Fibroblast of lung (primary cell): ENCODE measurements around the gene PCBP4. TPM values are rescaled to one million over a fixed set of nuclear protein-coding genes. Genes with fewer than 3 reads are reported as not detected.

Experiments
- DNase-seq, 2 donors: peaks; one replicate each; pipeline versions ENCODE4 v3.0.0 to v3.0.0-alpha.2; 2010; ENCODE audit warnings: low read depth in 2 of 2
- H2AFZ ChIP-seq: 2 replicates; pipeline ENCODE4 v1.5.1; 2012; ENCODE audit warnings: low read length, control low read depth, inconsistent platforms
- H3K27ac ChIP-seq: 2 replicates; pipeline ENCODE4 v1.5.1; 2011; ENCODE audit warnings: low read length, control low read depth; ENCODE audit not compliant: insufficient read depth
- H3K27me3 ChIP-seq: 2 replicates; pipeline ENCODE4 v1.5.1; 2011; ENCODE audit warnings: mild to moderate bottlenecking, low read length; ENCODE audit not compliant: control insufficient read depth, insufficient read depth
- H3K36me3 ChIP-seq: 2 replicates; pipeline ENCODE4 v1.5.1; 2011; ENCODE audit warnings: low read length; ENCODE audit not compliant: control insufficient read depth, insufficient read depth
- H3K4me1 ChIP-seq: 2 replicates; pipeline ENCODE4 v1.5.1; 2011; ENCODE audit warnings: low read length; ENCODE audit not compliant: control insufficient read depth, insufficient read depth; ENCODE audit errors: extremely low read depth
- H3K4me2 ChIP-seq: 2 replicates; pipeline ENCODE4 v1.5.1; 2011; ENCODE audit warnings: low read length, control low read depth; ENCODE audit not compliant: insufficient read depth; ENCODE audit errors: extremely low read depth
- H3K4me3 ChIP-seq, 4 experiments: fragments of 200-600 bp in 1 of 4; sonication (generic) in 1 of 4; replicated peaks in 1 of 4; 2 replicates each; pipeline ENCODE4 v1.5.1; 2011 to 2016; ENCODE audit warnings: low read length in 4 of 4, low read depth in 3 of 4, mild to moderate bottlenecking in 3 of 4, control low read depth in 2 of 4, inconsistent platforms in 1 of 4, mixed read lengths in 1 of 4; ENCODE audit not compliant: insufficient read depth in 1 of 4; ENCODE audit errors: control extremely low read depth in 1 of 4
- H3K79me2 ChIP-seq: 2 replicates; pipeline ENCODE4 v1.5.1; 2012; ENCODE audit warnings: mild to moderate bottlenecking, low read length, inconsistent platforms; ENCODE audit not compliant: control insufficient read depth, insufficient read depth
- H3K9ac ChIP-seq: 2 replicates; pipeline ENCODE4 v1.5.1; 2011; ENCODE audit warnings: mild to moderate bottlenecking, low read length, control low read depth; ENCODE audit not compliant: insufficient read depth
- H3K9me3 ChIP-seq: 2 replicates; pipeline ENCODE4 v1.5.1; 2012; ENCODE audit warnings: low read depth, low read length; ENCODE audit not compliant: control insufficient read depth, insufficient read depth
- H4K20me1 ChIP-seq: 2 replicates; pipeline ENCODE4 v1.5.1; 2011; ENCODE audit warnings: low read length; ENCODE audit not compliant: control insufficient read depth, insufficient read depth; ENCODE audit errors: extremely low read depth
- EZH2 ChIP-seq: IDR thresholded peaks from 2 replicates; pipeline ENCODE4 v1.5.1; 2012; ENCODE audit warnings: low read length, control low read depth, mild to moderate bottlenecking; ENCODE audit errors: missing control alignments
- polyA plus RNA-seq, 2 donors: library from polyadenylated mRNA; depleted of rRNA in 1 of 2; stranded (reverse) in 1 of 2; unstranded in 1 of 2; fragments of >200 nt; gene quantifications; 2 replicates each; pipeline ENCODE4 v1.2.1, GENCODE V29; 2011 to 2012; ENCODE audit warnings: missing spikeins in 1 of 2
- total RNA-seq: library from RNA; depleted of rRNA; stranded (reverse); fragments of >200 nt; gene quantifications from 2 replicates; pipeline ENCODE4 v1.2.1, GENCODE V29; 2014
- TF ChIP-seq, protein P1 (sequence below), 2 donors: IDR thresholded peaks in 1 of 2; conservative IDR thresholded peaks in 1 of 2; 1 replicate in 1 of 2; 2 replicates in 1 of 2; pipeline ENCODE4 v1.5.1; 2011 to 2012; ENCODE audit warnings: low read length in 2 of 2, control low read depth in 1 of 2, inconsistent platforms in 1 of 2, low read depth in 1 of 2, mild to moderate bottlenecking in 1 of 2

The PCBP4 gene
- total and polyA plus RNA-seq, 2 donors (not counting 1 experiment from before 2014, with no cell fraction given), result 40.2 to 46.2 TPM

DNA sequence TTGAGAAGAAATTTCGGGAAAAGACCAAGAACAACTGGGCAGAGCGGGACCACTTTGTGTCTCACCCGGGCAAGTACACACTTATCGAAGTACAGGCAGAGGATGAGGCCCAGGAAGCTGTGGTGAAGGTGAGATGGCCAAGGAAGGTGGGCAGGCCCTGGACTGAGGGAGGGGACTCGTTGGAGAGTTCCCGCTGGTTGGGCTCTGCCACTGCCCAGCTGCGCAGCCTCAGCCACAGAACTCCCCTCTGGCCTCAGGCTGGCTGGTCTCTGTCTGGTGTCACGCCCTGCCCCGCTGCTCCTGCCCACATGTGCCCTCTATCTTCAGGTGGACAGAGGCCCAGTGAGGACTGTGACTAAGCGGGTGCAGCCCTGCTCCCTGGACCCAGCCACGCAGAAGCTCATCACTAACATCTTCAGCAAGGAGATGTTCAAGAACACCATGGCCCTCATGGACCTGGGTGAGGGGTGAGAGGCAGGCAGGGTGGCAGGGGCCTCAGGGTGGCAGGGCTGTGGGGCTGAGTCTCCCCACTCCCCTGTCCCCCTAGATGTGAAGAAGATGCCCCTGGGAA lies 22.7 kb downstream of the PCBP4 start:
- Histone ChIP-seq H2AFZ (no peak overlapping the region), H3K4me2 (no peak overlapping the region)
- TF ChIP-seq, protein P1, sequence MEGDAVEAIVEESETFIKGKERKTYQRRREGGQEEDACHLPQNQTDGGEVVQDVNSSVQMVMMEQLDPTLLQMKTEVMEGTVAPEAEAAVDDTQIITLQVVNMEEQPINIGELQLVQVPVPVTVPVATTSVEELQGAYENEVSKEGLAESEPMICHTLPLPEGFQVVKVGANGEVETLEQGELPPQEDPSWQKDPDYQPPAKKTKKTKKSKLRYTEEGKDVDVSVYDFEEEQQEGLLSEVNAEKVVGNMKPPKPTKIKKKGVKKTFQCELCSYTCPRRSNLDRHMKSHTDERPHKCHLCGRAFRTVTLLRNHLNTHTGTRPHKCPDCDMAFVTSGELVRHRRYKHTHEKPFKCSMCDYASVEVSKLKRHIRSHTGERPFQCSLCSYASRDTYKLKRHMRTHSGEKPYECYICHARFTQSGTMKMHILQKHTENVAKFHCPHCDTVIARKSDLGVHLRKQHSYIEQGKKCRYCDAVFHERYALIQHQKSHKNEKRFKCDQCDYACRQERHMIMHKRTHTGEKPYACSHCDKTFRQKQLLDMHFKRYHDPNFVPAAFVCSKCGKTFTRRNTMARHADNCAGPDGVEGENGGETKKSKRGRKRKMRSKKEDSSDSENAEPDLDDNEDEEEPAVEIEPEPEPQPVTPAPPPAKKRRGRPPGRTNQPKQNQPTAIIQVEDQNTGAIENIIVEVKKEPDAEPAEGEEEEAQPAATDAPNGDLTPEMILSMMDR (conservative IDR thresholded peaks at IDR 0.05 in 1 of 2, IDR thresholded peaks at IDR 0.05 in 1 of 2; ENCODE audit: low read depth in 1 of 2, low read length in 2 of 2), result no peak
- no peak for TF ChIP-seq EZH2

DNA sequence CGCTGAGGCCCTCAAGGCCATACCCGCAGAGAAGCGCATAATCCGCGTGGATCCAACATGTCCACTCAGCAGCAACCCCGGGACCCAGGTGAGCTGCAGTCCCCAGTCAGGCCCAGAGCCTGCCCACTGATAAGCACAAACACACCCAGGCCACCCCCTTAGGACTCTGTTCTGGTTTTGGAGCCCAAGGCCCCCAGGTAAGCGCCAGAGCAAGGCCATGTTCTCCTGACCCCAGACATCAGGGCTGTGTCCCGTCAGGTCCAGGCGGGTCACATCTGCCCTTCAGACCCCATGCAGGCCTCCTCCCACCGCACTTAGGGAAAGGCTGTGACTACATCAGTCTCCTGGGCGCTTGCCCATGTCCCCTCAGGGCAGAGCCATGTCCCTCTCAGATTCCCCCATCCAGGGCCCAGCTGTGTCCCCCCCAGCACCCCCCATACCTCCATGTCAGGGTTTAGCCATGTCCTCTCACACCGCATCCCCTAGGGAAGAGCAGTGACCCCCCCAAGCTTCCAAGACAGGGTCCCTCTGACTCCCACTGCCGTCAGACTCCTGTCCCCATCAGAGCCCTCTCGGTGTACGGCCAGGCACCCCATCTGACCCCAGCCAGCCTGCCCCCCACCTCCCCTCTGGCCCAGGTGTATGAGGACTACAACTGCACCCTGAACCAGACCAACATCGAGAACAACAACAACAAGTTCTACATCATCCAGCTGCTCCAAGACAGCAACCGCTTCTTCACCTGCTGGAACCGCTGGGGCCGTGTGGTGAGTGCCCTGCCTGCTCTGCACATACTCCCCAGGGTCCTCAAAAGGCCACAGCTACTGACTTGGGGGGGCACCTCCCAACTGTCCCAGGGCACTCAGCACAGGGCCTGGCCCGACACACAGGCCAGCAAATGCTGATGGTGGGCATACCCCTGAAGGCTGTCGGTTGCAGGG lies 23.5 kb downstream of the PCBP4 start:
- Histone ChIP-seq H3K9me3 (no peaks in the 10 kb centered on the region), H3K27ac (peak overlapping the region; percentile 94), H3K4me3 (no peak overlapping the region), H3K4me1 (peaks cover 15% of the 10 kb centered on the region), H4K20me1 (no peaks in the 10 kb centered on the region), H3K79me2 (peaks cover 18% of the 10 kb centered on the region), H3K4me2 (no peak overlapping the region), H3K9ac (no peak overlapping the region), H3K27me3 (no peaks in the 10 kb centered on the region), H3K36me3 (peaks cover 2% of the 10 kb centered on the region), H2AFZ (no peak overlapping the region)
- DNase-seq, result no peak
- TF ChIP-seq, protein P1 (conservative IDR thresholded peaks at IDR 0.05 in 1 of 2, IDR thresholded peaks at IDR 0.05 in 1 of 2; ENCODE audit: low read depth in 1 of 2, low read length in 2 of 2), result no peak
- TF ChIP-seq EZH2, result no peak

More for the DNA sequence above, 22.7 kb downstream of the PCBP4 start:
- H3K36me3 ChIP-seq, result peaks cover 3% of the 10 kb centered on the region
- no peak overlapping the region for H3K9ac ChIP-seq
- no peak overlapping the region for H3K4me3 ChIP-seq
- peaks cover 15% of the 10 kb centered on the region for H3K4me1 ChIP-seq
- no peak for DNase-seq
- H3K27ac ChIP-seq, result no peak overlapping the region
- no peaks in the 10 kb centered on the region for H3K9me3 ChIP-seq
- no peaks in the 10 kb centered on the region for H4K20me1 ChIP-seq
- no peaks in the 10 kb centered on the region for H3K27me3 ChIP-seq
- H3K79me2 ChIP-seq, result peaks cover 11% of the 10 kb centered on the region

DNA sequence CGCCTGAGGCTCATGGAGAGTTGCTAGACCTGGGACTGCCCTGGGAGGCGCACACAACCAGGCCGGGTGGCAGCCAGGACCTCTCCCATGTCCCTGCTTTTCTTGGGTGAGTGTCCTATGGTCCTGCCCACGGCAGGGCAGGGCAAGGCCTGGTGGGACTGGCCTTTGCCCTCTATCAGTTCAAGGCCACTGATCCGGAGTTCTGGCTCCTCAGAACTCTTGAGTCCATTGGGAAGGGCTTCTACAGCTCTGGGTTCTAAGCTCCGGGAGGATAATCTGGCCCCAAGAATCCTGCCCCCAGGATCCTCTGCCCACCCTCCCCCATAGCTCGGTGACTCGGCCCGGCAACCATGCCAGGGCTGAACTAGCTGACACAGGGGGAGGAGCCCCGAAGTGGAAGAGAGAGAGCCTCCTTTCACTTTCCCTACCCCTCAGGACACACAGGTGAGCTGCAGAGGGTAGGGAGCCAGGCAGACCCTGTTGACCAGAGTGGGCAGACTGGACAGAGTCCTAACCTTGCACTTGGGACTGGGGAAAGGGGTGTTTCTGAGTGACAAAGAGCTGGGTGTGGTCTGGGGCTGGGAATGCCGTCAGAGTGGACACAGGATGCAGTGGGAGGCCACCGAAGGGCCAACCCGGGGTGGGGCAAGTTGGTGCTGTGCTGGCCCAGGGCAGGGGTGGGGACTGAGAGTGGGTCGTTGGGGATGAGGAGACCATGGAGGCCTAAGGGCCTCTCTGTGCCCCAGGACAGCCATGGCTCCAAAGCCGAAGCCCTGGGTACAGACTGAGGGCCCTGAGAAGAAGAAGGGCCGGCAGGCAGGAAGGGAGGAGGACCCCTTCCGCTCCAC lies 24.4 kb downstream of the PCBP4 start:
- peak overlapping the region; percentile 82 for H2AFZ ChIP-seq
- TF ChIP-seq, protein P1 (conservative IDR thresholded peaks at IDR 0.05 in 1 of 2, IDR thresholded peaks at IDR 0.05 in 1 of 2; ENCODE audit: low read depth in 1 of 2, low read length in 2 of 2), result no peak
- TF ChIP-seq EZH2, result no peak
- DNase-seq, result peak; percentile 47 to 48
- no peaks in the 10 kb centered on the region for H4K20me1 ChIP-seq
- peak overlapping the region; percentile 29 to 53 (median 41) for H3K4me3 ChIP-seq
- no peaks in the 10 kb centered on the region for H3K9me3 ChIP-seq
- H3K36me3 ChIP-seq, result peaks cover 2% of the 10 kb centered on the region
- H3K4me2 ChIP-seq, result peak overlapping the region; percentile 84
- H3K27ac ChIP-seq, result peak overlapping the region; percentile 94
- H3K9ac ChIP-seq, result peak overlapping the region; percentile 84
- peaks cover 15% of the 10 kb centered on the region for H3K4me1 ChIP-seq
- H3K79me2 ChIP-seq, result peaks cover 19% of the 10 kb centered on the region
- no peaks in the 10 kb centered on the region for H3K27me3 ChIP-seq
